Esophagus squamous epithelium (tissue), 5 donors: ENCODE results near the gene KIFBP. TPM values are rescaled to one million over a fixed set of nuclear protein-coding genes. Genes with fewer than 3 reads are reported as not detected.

Experiments
- DNase-seq: peaks from one replicate; lab custom pipeline; 2025; lab: John Stamatoyannopoulos, UW
- H3K27ac ChIP-seq, 4 donors: fragments of 200-600 bp; sonication (generic); one replicate each; pipeline ENCODE4 v1.5.1; 2016 to 2019; ENCODE audit warnings: mild to moderate bottlenecking in 1 of 4
- H3K27me3 ChIP-seq, 4 donors: fragments of 200-600 bp; sonication (generic); 1 replicate in 3 of 4; 2 replicates in 1 of 4; pipeline versions ENCODE4 v1.5.1 to v1.6.0; 2017 to 2021; ENCODE audit warnings: antibody characterized with exemption in 1 of 4
- H3K36me3 ChIP-seq, 3 donors: fragments of 200-600 bp; sonication (generic); one replicate each; pipeline ENCODE4 v1.5.1; 2016 to 2019
- H3K4me1 ChIP-seq, 3 donors: fragments of 200-600 bp; sonication (generic); one replicate each; pipeline ENCODE4 v1.5.1; 2017 to 2019
- H3K4me3 ChIP-seq, 4 donors: fragments of 200-600 bp; sonication (generic); 1 replicate in 3 of 4; 2 replicates in 1 of 4; pipeline ENCODE4 v1.5.1; 2016 to 2019; ENCODE audit warnings: mild to moderate bottlenecking in 2 of 4, moderate library complexity in 1 of 4
- H3K9me3 ChIP-seq, 3 donors: fragments of 200-600 bp; sonication (generic); one replicate each; pipeline ENCODE4 v1.5.1; 2016 to 2019
- POLR2A ChIP-seq, 4 donors: fragments of 450-650 bp; IDR thresholded peaks; one replicate each; pipeline ENCODE4 v1.6.1; 2017; ENCODE audit warnings: antibody characterized with exemption in 4 of 4, mild to moderate bottlenecking in 4 of 4, moderate library complexity in 3 of 4
- WGBS, 2 donors: methylation state at CpG; one replicate each; pipeline ENCODE4 v1.1.5; 2018; 5-methylcytosine and 5-hydroxymethylcytosine counted together
- intact Hi-C: fragments of 100-400 bp; cut with DNase I; formaldehyde crosslinking; loops from one replicate; pipeline ENCODE4 v1.15.0; 2022
- total RNA-seq, 4 donors: library from RNA; depleted of rRNA; stranded (reverse); fragments of >200 nt; gene quantifications; one replicate each; pipeline ENCODE4 v1.1.0, GENCODE V29; 2016
- TF ChIP-seq, protein P1 (sequence below), 6 experiments: fragments of 450-650 bp in 4 of 6; fragments of 200-600 bp in 2 of 6; sonication (generic) in 2 of 6; IDR thresholded peaks; one replicate each; pipeline ENCODE4 v1.5.1; 2016 to 2019; ENCODE audit warnings: antibody characterized with exemption in 6 of 6, mild to moderate bottlenecking in 4 of 6, moderate library complexity in 4 of 6
- donor health status: DM: yes; HTN: yes; CAD: no.

The KIFBP gene
- total RNA-seq, 4 donors from 2014 or later = 15.5 to 31.0 (median 16.4) TPM

DNA sequence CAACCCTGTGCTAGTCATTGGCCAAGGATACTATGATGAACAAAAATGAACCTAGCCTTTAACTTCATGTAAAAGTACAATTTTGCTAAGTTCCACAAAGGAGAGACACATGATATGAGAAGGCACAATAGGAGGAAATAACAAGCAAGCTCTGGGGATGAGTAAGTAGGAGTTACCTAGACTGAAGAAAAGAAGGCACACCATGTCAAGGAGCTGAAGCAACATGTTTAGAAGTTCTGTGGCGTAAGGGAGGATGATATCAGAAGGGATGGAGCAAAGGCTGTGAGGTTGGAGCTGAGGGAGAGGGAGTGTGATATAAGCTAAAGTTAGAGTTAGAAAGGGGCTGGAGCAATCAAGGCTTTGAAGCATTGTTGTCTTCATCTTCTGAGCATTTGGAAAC is 25.6 kb downstream of the KIFBP start:
- intact Hi-C loops = no loop called here
- TF ChIP-seq, protein P1, sequence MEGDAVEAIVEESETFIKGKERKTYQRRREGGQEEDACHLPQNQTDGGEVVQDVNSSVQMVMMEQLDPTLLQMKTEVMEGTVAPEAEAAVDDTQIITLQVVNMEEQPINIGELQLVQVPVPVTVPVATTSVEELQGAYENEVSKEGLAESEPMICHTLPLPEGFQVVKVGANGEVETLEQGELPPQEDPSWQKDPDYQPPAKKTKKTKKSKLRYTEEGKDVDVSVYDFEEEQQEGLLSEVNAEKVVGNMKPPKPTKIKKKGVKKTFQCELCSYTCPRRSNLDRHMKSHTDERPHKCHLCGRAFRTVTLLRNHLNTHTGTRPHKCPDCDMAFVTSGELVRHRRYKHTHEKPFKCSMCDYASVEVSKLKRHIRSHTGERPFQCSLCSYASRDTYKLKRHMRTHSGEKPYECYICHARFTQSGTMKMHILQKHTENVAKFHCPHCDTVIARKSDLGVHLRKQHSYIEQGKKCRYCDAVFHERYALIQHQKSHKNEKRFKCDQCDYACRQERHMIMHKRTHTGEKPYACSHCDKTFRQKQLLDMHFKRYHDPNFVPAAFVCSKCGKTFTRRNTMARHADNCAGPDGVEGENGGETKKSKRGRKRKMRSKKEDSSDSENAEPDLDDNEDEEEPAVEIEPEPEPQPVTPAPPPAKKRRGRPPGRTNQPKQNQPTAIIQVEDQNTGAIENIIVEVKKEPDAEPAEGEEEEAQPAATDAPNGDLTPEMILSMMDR (IDR thresholded peaks at IDR 0.05) = no peak
- TF ChIP-seq POLR2A (IDR thresholded peaks at IDR 0.05) = no peak
- Histone ChIP-seq H3K9me3 (no peaks in the 10 kb centered on the region), H3K4me1 (no peaks in the 10 kb centered on the region), H3K27me3 (no peaks in the 10 kb centered on the region), H3K36me3 (peaks cover 7 to 84% (median 19%) of the 10 kb centered on the region in 3 donors), H3K27ac (no peak overlapping the region), H3K4me3 (no peak overlapping the region)
- DNase-seq = no peak
- 79 to 96% methylated on average over 1 of the region's 1 CpG for WGBS, 2 donors

DNA sequence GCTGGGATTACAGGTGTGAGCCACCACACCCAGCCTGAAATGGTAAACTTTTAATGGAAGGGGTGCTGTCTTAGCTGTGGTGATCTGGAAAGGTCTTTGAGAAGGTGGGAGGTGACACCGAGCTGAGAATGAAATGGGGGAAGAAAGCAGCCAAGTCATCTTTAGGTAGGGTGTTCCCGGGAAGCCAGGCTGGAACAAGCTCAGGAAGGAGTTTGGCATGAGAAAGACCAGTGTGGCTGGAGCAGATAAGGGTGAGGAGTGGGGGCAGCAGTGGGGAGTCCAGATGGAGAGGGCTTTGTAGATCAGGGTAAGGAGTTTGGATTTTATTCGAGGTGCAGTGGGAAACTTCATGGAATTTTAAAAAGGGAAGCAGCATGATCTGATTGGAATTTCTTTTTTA is 30.0 kb downstream of the KIFBP start:
- H3K4me3 ChIP-seq = no peak overlapping the region
- H3K9me3 ChIP-seq = no peaks in the 10 kb centered on the region
- H3K4me1 ChIP-seq = no peaks in the 10 kb centered on the region
- DNase-seq = no peak
- intact Hi-C loops = no loop called here
- H3K36me3 ChIP-seq = peaks cover 0 to 53% (median 8%) of the 10 kb centered on the region in 3 donors
- no peak overlapping the region for H3K27ac ChIP-seq
- WGBS, 2 donors = 70 to 87% methylated on average over 3 of the region's 3 CpGs
- no peak for TF ChIP-seq POLR2A (IDR thresholded peaks at IDR 0.05)
- TF ChIP-seq, protein P1 (IDR thresholded peaks at IDR 0.05) = no peak
- no peaks in the 10 kb centered on the region for H3K27me3 ChIP-seq

DNA sequence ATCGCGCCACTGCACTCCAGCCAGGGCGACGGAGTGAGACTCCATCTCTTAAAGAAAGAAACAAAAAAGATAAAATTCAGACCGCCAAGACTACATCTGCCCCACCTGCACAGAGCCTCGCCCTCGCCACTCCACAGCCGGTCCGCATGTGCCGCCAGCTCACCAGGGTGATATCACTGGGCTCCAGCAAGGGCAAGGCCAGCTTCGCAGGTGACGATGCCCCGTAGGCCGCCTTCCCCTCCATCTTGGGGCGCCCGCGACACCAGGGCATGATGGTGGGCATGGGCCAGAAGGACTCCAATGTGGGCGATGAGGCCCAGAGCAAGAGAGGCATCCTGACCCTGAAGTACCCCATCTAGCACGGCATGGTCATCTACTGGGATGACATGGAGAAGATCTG is 34.0 kb downstream of the KIFBP start:
- 97 to 98% methylated on average over 18 of the region's 19 CpGs for WGBS, 2 donors
- intact Hi-C loops = no loop called here
- Histone ChIP-seq H3K36me3 (peaks cover 0 to 13% (median 0%) of the 10 kb centered on the region in 3 donors), H3K4me3 (no peak overlapping the region), H3K27ac (no peak overlapping the region), H3K4me1 (no peaks in the 10 kb centered on the region), H3K27me3 (no peaks in the 10 kb centered on the region), H3K9me3 (no peaks in the 10 kb centered on the region)
- no peak for DNase-seq
- TF ChIP-seq, protein P1 (IDR thresholded peaks at IDR 0.05) = no peak
- no peak for TF ChIP-seq POLR2A (IDR thresholded peaks at IDR 0.05)

DNA sequence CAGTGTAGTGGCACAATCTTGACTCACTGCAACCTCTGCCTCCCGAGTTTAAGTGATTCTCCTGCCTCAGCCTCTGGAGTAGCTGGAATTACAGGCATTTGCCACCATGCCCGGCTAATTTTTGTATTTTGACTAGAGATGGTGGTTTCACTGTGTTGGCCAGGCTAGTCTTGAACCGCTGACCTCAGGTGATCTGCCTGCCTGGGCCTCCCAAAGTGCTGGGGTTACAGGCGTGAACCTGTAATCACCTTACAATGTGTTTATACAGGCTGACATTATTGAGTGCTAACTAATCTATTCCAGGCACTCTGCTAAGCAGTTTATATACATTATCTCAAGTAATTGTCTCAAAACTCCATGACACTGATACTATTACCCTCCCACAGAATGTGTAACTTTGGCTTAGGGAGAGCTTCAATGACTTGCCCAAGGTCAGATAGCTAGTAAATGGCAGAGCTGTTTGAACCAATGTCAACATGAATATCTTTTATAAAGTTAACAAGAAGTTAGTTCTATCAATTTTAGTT is 36.8 kb downstream of the KIFBP start:
- Histone ChIP-seq H3K9me3 (no peaks in the 10 kb centered on the region), H3K36me3 (no peaks in the 10 kb centered on the region), H3K27me3 (no peaks in the 10 kb centered on the region), H3K4me3 (no peak overlapping the region), H3K4me1 (no peaks in the 10 kb centered on the region), H3K27ac (no peak overlapping the region)
- DNase-seq = no peak
- intact Hi-C loops = no loop called here
- TF ChIP-seq, protein P1 (IDR thresholded peaks at IDR 0.05) = no peak
- TF ChIP-seq POLR2A (IDR thresholded peaks at IDR 0.05) = no peak
- WGBS, 2 donors = 74 to 78% methylated on average over 4 of the region's 4 CpGs

DNA sequence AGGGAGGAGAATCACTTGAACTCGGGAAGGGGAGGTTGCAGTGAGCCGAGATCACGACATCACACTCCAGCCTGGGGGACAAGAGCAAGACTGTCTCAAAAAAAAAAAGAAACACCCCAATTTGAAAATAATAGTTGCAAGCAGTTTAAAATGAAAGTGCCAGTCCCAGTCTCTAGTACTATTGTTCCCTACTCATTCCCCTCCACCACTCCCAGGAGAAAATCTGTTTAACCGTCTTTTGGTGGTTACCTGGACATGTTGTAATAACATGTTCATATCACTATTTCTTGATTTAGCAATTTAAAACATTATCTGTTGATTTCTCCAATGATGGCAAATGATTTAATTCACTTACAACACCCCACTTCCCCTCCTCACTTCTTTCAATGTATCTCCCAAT is 44.7 kb downstream of the KIFBP start:
- Histone ChIP-seq H3K36me3 (no peaks in the 10 kb centered on the region), H3K27ac (no peak overlapping the region), H3K4me1 (no peaks in the 10 kb centered on the region), H3K4me3 (no peak overlapping the region), H3K27me3 (no peaks in the 10 kb centered on the region), H3K9me3 (no peaks in the 10 kb centered on the region)
- WGBS, 2 donors = 78 to 79% methylated on average over 2 to 4 of the region's 4 CpGs
- intact Hi-C loops = no loop called here
- no peak for TF ChIP-seq POLR2A (IDR thresholded peaks at IDR 0.05)
- TF ChIP-seq, protein P1 (IDR thresholded peaks at IDR 0.05) = no peak
- no peak for DNase-seq
